Activated T-cell treated with anti-CD3 and anti-CD28 coated beads, Interleukin-2, amount 50 U/mL, for 48 hours (primary cell): Measurements from ENCODE around the gene RCCD1.
A peak's percentile ranks its signal among the peaks of the same experiment; 100 is the strongest.

Experiments
- DNase-seq, 2 experiments: peaks; one replicate each; pipeline ENCODE4 v3.0.0-alpha.2; 2020

RCCD1 gene

DNA sequence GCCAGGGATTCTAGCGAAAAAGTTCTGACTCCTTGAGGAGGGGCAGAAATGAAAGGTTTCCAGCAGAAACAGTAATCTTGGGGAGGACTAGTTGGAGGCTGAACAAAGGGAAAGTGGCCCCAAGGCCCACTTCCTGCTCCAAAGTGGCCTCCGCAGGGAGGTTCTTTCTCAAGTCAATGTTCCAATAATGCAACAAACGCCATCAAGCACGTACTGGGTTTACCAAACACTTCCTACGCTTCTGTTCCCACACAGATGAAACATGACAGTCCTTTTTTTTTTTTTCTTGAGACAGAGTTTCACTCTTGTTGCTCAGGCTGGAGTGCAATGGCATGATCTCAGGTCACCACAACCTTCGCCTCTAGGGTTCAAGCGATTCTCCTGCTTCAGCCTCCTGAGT lies 9.6 kb upstream of the RCCD1 start:
- DNase-seq, result no peak

- no peak for DNase-seq
Observed at GRCh38 chr15:90946538-90946937, 8.1 kb upstream of the RCCD1 start.

DNA sequence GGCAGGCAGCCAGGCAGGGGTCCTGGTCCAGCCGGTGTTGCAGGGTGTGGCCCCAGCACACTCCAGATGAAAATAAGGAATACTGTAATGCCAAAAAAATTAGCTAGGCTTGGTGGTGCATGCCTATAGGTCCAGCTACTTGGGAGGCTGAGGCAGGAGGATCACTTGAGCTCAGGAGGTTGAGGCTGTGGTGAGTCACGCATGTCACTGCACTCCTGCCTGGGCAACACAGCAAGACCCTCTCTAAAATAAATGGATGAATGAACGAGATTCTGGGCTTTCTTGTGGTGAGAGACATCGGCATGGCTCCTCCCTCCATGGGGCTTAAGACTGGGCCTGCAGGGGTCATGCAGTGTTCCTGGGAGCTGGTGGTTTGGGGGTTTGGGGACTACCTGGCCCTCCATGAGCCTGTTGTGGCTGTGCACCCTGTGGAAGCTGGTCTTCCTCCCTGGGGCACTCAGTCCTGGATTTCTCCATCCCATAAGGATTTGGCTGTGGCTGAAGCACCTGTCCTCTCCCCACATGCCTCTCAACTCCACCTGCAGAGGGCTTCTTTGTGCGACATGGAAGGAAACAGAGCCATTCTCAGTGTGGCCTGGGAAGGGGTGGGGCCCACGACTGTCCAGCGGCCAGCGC lies 7.6 kb upstream of the RCCD1 start:
- DNase-seq, result no peak

GRCh38 chr15:90947577-90948357 lies 6.9 kb upstream of the RCCD1 start:
- no peak for DNase-seq

DNA sequence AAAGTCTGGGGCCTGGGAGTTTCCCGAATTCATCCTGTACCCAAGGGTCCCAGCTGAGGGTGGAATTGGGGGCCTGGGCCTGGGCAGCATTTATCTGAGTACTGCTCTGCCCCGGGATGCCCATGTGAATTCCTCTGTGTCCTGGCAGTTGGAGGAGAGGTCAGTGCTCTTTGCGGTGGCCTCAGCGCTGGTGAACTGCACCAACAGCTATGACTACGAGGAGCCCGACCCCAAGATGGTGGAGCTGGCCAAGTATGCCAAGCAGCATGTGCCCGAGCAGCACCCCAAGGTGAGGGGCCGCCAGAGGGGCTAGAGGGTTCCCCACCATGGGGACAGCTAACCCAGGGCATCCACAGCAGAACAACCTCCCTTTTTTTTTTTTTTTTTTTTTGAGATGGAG lies 6.2 kb upstream of the RCCD1 start:
- DNase-seq, result no peak

DNA sequence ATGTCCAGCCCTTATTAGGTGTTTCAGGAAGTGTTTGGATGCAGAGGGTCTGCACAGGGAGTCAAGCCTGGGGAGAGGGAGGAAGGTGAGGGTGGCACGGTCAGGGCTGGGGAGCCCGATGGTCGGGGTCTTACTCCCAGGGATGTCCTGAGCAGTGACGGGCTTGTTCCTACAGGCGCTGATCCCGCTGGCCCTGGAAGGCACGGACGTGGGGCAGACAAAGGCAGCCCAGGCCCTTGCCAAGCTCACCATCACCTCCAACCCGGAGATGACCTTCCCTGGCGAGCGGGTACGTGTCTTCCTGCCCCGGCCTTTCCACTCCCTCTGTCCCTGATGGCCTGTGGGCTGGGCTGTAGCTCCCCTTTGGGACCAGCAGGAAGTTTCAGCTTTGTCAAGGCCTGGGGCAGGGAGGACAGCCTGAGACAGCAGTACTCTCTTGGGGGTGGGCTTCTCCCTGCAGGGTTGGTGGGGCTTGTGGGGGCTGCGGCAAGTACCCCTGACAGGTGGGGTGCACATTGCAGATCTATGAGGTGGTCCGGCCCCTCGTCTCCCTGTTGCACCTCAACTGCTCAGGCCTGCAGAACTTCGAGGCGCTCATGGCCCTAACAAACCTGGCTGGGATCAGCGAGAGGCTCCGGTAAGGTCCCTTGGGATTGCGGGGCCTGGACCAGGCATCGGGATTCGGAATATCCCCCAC lies 4.6 kb upstream of the RCCD1 start:
- DNase-seq, result no peak

- DNase-seq, result no peak
Observed at GRCh38 chr15:90950676-90951075, 4.0 kb upstream of the RCCD1 start.

DNA sequence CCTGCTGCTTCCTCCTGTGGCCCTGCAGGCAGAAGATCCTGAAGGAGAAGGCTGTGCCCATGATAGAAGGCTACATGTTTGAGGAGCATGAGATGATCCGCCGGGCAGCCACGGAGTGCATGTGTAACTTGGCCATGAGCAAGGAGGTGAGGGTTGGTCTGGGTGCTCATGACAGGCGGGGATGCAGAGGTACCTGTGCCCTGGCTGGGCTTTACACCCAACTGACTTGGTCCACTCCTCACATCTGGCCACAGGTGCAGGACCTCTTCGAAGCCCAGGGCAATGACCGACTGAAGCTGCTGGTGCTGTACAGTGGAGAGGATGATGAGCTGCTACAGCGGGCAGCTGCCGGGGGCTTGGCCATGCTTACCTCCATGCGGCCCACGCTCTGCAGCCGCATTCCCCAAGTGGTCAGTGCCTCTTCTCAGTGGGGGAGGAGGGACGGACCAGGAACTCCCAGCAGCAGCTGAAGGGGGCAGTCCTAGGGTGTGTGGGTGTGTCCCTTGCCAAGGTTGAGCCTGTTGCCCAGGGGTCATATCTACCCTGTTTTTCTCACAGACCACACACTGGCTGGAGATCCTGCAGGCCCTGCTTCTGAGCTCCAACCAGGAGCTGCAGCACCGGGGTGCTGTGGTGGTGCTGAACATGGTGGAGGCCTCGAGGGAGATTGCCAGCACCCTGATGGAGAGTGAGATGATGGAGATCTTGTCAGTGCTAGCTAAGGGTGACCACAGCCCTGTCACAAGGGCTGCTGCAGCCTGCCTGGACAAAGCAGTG lies 1.6 kb upstream of the RCCD1 start:
- DNase-seq, result no peak

DNA sequence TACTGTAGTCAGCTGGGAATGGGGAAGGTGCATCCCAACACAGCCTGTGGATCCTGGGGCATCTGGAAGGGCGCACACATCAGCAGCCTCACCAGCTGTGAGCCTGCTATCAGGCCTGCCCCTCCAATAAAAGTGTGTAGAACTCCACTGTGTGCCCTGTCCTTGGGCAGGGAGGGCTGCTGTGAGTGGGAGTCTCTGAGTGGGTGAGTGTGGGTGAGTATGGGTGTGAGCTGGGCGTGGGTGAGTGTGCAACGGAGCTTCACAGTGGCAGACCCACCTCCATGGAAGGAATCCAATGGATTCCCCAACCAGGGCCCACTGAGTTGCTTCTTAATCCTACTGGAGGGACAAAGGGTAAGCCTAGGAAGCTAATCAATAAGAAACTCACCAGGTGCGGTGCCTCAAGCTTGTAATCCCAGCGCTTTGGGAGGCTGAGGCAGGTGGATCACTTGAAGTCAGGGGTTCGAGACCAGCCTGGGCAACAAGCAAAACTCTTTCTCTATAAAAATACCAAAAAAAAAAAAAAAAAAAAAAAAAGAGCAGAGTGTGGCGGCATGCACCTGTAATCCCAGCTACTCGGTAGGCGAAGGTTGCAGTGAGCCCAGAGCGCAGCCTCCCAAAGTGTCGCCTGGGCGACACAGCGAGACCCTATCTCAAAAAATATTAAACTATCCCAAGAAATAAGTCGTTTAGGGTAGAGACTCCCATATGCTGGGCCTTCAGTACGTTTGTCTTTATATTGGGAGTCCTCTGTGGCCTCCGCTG lies 555 bp upstream of the RCCD1 start:
- no peak for DNase-seq

DNA sequence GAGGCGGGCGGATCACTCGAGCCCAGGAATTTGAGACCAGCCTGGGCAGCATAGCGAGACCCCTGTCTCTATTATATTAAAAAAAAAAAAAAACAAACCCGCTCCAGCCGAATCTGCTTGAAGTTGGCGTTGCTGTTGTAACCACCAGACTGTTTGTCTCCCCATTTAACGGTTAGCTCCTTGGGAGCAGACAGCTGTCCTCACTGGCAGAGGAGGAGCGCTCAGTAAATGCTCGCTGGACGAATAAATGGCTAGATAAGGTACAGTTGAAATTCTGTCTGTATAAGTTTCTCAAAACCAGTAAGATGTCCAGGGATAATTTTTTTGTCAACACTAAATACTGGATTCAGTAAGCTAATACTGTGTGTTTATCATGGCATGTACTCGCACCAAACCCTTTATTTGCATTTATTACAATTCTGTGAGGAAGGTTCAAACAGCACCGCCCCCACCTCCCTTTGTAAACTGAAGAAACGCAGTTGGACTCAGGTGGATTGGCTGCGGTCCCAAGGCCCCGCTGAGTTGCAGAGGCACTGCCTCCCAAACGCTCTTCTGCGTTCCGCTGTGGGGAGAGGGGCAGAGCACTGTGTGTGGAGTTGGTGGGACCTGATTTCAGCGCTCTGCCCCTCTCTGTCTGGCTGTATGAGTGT lies 1.1 kb downstream of the RCCD1 start:
- peak; percentile 32 to 33 for DNase-seq

- DNase-seq, result peak; percentile 82 to 83
Observed at GRCh38 chr15:90956274-90957030, 1.8 kb downstream of the RCCD1 start.

DNA sequence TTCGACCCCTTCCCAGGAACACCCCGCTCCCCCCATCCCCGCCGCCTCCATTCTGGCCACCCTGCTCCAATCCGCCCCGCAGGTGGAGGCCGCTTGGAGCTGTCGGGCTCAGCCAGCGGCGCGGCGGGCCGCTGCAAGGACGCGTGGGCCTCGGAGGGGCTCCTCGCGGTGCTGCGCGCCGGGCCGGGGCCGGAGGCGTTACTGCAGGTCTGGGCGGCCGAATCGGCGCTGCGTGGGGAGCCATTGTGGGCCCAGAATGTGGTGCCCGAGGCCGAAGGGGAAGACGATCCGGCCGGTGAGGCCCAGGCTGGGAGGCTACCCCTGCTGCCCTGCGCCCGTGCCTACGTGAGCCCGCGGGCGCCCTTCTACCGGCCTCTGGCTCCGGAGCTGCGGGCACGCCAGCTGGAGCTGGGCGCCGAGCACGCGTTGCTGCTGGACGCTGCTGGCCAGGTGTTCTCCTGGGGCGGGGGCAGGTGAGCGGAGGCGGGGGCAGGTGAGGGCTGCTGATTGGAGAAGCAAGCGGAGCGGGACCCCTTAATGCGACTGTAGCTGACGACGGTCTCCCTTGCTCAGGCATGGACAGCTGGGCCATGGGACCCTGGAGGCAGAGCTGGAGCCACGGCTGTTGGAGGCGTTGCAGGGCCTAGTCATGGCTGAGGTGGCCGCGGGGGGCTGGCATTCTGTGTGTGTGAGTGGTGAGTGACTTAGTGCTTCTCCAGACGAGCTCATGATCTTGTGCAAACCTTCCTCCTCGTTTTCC lies 2.5 kb downstream of the RCCD1 start:
- DNase-seq, result no peak

DNA sequence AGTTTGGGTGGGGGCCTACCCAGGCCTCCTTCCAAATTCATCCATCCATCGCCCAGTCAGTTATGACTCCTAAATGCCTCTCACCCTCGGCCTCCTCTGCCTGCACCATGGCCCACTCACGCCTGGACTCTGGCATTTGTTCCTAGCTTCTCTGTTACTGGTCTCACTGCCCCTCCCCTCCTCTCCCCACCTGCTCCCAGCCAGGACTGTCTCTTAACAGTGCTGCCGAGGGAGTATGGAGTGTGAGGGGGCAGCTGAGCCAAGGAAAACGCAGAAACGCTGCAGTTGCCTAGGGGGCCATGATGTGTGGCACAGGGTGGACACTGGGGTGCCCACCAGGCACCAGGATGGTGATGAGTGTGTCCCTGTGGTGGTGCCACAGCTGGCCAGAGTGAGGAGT lies 3.1 kb downstream of the RCCD1 start:
- no peak for DNase-seq

- DNase-seq, result no peak
Observed at GRCh38 chr15:90959028-90959595, 4.4 kb downstream of the RCCD1 start.

GRCh38 chr15:90959894-90960293 lies 5.2 kb downstream of the RCCD1 start:
- no peak for DNase-seq

DNA sequence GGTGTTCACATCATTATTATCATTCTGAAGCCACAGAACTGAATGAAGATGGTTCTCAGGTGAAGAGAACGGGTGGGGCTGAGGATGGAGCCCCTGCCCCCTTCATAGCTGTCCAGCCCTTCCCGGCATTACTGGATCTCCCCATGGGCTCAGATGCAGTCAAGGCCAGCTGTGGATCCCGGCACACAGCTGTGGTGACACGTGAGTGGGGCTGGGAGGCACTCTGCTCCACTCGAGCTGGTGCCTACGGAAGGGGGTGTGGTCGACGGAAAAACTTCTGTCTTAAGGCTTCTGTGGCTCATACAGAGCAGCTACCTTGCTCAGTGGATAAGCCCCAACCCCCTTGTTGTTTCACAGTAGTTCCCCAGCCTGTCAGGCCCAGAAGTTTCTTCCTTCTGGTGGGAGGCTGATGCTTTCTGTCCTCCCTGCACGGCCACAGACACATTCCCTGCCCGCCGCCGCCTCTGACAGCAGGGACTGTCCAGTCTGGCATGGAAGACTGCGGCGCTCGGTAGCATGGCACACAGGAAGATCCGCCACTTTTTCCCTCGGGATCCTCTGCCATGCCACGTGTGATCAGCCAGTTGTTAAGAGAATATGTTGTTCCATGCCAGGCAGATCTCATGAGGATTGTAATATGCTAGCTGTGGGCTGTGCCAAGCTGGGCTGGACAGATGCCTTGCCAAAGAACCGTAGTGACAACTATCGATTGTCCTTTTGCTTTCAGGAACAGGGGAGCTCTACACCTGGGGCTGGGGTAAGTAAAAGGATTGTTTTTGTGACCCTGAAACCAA lies 5.8 kb downstream of the RCCD1 start:
- DNase-seq, result no peak

DNA sequence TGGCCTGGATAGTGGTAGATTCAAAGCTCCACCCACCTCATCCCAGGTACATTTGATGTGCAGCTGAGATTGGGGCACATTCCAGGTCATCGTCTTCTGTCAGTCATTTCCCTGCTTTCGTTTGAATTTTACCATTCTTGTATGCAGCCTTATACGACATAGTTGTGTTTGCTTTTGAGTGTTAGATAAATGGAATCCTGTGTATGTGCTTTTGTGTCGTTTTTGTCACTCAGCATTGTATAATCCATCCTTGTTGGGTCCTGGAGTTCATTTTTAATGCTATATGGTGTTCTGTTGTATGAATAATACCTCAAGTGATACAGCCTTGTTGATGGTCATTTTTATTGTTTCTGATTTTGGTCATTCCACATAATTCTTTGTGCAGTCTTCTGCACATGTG lies 7.3 kb downstream of the RCCD1 start:
- DNase-seq, result no peak

DNA sequence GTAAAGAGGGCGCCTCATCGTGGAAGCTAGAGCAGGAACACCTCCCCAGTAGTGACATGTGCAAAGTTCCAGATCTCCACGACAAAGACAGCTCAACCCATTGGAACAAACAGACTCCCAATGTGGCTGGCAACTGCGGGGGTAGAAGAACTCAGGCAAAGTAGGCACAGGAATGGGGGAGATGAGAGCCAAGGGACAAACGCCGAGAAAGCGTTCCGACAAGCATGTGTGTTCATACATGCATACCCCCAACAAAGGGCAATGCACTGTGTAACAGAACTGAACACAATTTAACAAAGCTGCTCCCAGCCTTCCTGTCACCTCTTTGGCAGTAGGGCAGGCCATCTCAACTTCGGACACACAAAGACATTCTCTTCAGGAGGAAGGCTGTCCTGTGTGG lies 11.6 kb downstream of the RCCD1 start:
- DNase-seq, result no peak

DNA sequence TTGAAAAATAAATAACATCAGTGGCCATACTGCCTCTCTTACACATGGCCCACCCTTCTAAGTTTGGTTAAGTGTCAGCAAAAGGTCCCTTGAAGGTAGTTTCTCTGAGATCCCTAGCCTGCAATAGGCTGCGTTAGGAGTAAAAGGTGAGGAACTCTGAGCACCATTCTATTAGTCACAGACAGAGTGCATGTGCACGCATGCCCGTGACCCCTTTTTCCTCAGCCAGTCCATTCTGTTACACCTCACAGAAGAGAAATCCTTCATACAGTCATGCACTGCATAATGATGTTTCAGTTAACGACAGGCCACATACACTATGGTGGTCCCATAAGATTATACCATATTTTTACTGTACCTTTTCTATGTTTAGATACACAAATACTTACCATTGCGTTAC lies 12.5 kb downstream of the RCCD1 start:
- DNase-seq, result no peak
